NCI-H226 (cell line): ENCODE measurements around the gene BTN2A1.
"Not testable (repeated sequence)": the region's sequence is repeated elsewhere in the genome, so short reads cannot be mapped to it uniquely, and the experiment has no call there.

Source experiments
- DNase-seq: peaks from one replicate; pipeline ENCODE4 v3.0.0-alpha.2; 2015

BTN2A1 gene

GRCh38 chr6:26433680-26434079, 24.1 kb upstream of the BTN2A1 start:
- not testable (repeated sequence) for DNase-seq

DNA sequence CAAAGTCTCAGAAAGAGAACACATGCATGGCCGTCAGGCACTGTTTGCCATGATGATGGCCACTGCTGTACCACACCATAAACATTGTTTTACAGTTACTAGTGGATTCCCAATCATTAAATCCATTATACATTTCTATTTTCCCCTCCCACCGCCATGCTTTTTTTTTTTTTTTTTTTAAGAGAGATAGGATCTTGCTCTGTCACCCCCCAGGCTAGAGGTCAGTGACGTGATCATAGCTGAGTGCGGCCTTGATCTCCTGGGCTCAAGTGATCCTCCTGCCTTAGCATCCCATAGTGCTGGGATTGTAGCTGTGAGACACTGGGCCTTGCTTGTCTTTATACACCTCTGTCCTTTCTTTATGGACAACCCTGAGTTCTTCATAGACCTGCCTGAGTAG, 21.7 kb upstream of the BTN2A1 start:
- no peak for DNase-seq

- DNase-seq, result no peak
Observed at GRCh38 chr6:26437550-26437949, 20.2 kb upstream of the BTN2A1 start.

DNA sequence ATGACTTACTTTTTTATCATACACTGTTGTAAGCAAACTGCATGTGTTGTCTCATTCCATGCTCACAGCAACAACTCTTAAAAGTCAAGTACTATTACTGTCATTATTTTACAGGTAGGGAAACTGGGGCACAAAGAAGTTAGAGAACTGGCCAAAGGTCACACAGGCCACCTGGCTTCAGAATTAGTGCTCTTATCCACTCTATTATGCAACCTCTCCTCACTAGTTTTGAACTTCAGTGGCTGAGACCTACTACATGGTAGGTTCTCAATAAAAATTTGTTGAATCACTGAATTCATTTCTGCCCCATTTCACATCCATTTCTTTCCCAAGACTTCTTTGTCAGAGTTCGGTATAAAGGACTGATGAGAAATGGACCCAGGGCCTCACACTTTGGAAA, 19.8 kb upstream of the BTN2A1 start:
- DNase-seq, result no peak

DNA sequence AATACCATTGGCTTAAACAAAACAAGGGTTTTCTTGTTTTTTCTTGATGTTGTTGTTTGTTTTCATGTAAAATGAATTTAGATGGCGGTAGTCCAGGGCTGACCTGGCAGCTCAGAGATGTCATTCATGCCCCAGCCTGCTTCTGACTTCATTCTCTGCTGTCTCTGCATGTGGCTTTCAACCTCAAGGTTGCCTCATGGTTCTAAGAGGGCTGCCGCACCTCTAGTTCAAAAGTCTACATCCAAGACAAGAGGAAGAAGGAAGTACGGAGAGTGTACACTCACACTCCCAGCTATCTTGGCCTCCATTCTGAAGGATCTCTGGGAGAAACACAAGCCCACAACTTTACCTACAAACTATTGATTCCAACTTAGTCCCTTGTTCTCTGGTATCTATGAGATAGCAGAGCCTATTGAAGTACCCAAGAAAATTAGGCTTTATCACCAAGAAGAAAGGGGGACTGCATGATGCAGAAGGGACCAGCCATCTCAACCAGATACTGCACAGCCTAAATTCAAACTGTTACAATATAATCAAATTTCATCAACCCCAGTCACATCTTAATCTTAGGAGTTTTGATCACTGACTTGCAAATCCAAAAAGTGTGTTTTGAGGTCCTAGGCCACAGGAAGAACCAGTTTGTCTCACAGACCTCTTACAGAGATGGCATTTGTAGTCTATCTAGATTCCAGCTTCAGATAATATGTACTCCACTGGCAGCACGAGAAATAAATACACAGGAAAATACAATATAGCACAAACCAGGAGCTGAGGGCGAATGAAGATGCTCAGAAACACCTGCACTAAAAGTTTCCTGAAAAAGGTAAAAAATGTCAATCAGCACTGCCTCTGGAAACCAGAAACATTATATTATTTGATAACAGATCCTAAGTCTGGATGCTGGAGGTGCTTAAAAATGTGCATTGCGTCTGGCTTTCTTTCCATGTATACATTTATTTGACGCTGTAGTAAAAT, 18.3 kb upstream of the BTN2A1 start:
- DNase-seq, result no peak

DNA sequence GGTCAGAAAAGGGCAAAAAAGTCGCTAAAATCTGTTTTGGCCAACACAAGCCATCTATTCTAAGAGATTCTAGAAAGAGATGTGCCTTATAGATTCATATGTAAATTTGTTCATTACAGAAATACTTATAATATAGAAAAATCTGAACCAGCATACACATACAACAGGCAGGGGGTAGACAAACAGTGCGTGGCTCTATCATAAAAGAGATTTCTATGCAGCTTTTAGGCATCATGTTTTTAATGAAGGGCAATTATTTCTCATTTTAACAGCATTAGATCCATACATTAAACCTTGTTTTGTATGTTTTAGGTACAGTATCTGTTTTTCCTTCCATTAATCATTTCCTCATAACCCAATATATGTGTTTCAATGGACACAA, 16.8 kb upstream of the BTN2A1 start:
- no peak for DNase-seq

- DNase-seq, result no peak
Observed at GRCh38 chr6:26441977-26442376, 15.8 kb upstream of the BTN2A1 start.

- no peak for DNase-seq
Observed at GRCh38 chr6:26445934-26446667, 11.7 kb upstream of the BTN2A1 start.

- DNase-seq, result no peak
Observed at GRCh38 chr6:26447257-26447656, 10.5 kb upstream of the BTN2A1 start.

- DNase-seq, result no peak
Observed at GRCh38 chr6:26450240-26450639, 7.5 kb upstream of the BTN2A1 start.

GRCh38 chr6:26452631-26453235, 5.0 kb upstream of the BTN2A1 start:
- DNase-seq, result no peak

GRCh38 chr6:26454631-26455030, 3.1 kb upstream of the BTN2A1 start:
- DNase-seq, result no peak

DNA sequence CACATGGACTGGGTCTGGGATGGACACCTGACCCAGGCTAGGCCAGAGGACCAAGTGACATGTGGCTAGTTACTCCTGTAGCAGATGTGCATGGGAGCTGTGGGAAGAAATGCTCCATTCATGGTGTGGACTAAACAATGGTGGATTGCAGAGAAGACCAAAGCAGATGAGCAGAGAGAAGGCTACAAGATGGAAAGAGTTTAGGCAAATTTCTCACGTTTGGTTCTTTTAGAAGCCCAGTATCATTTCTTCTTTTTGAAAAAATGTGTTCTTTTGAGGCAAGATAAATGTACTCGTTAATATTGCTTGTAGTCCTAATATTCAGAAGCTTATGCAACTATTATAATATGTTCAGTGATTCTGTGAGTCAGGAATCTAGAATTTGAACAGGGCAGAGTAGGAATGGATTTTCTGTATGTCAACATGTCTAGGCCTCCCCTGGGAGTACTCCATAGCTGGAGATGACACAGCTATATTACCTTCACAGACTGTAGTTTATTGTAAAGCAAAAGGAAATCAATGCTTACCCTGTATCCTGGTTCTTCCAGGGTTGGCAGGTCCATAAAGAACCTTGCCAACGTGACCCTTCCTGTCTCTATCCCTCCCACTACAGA, 2.3 kb upstream of the BTN2A1 start:
- no peak for DNase-seq

GRCh38 chr6:26457264-26457805, 420 bp upstream of the BTN2A1 start:
- DNase-seq, result no peak

GRCh38 chr6:26459023-26459810, 1.5 kb downstream of the BTN2A1 start:
- no peak for DNase-seq

DNA sequence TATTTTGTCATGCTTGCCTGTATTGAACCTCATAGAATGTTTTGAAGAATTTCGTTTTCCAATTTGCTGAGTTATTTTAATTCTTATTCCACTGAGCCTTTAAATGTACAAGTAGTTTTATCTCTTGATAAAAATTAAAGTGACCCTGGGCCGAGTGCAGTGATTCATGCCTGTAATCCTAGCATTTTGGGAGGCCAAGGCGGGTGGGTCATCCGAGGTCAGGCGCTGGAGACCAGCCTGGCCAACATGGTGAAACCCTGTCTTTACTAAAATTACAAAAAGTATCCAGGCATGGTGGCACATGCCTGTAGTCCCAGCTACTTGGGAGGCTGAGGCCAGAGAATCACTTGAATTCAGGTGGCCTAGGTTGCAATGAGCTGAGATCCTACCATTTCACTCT, 3.6 kb downstream of the BTN2A1 start:
- not testable (repeated sequence) for DNase-seq

DNA sequence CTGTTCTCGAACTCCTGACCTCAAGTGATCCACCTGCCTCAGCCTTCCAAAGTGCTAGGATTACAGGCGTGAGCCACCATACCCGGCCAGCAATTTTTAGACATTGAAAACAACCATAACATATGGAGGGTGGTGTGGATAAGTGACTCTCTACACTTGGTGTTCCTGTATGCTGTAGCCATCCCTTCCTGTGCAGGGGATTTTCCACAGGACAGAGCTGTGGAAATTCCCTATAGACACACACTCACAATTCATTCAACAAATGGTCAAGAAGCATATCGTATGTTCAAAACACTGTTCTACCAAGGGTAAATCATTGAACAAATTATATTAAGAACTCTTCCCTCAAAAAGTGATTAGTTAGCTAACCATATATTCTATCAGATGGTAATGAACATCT, 6.3 kb downstream of the BTN2A1 start:
- no peak for DNase-seq

DNA sequence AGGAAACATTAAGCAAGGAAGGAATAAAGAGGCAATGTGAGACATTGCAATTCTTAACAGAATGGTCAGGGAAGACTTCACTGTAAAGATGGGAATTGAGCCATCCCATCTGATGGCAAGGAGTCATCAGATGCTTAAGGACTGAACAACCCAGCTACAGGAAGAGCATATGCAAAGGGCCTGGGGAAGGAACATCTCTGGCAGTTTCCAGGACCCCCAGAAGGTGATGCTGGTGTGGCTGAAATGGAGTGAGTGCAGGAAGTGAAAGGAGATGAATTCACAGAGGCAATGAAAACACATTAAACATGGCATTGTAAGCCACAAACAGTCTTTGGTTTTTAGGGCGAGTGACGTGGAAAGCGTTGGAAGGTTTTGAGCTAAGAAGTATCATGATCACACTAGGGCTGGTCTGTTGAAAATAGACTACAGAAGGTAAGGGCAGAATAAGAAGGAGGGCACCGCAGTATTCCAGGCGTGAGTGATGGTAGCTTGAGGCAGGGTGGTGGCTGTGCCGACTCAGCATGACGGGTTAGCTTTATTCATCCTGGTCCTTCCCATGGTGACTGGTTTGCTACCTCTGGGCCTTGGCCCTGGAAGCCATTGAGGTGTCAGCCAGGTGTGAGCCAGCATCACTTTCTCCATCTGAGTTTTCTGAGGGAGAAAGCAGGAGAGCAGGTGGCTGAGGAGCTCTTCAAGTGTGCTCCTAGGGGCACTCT, 6.8 kb downstream of the BTN2A1 start:
- DNase-seq, result no peak

GRCh38 chr6:26465776-26466175, 8.0 kb downstream of the BTN2A1 start:
- no peak for DNase-seq

DNA sequence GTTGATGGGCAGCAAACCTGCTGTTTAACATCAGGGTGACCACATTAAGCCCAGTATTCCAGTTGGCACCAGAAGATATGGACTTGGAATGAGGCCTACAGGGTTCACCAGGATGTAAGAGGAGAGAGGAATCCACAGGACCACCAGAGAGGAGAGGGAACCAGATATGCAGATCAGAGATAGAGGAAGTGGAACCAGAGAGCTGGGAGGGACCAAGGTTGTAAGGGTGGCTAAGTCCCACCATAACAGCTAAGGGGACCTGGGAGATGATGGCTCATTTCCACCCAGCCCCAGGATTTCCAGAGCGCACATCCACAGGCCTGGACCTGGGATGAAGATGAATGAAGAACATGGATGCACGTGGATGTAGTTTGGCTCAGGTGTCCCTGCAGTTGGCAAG, 11.1 kb downstream of the BTN2A1 start:
- no peak for DNase-seq

DNA sequence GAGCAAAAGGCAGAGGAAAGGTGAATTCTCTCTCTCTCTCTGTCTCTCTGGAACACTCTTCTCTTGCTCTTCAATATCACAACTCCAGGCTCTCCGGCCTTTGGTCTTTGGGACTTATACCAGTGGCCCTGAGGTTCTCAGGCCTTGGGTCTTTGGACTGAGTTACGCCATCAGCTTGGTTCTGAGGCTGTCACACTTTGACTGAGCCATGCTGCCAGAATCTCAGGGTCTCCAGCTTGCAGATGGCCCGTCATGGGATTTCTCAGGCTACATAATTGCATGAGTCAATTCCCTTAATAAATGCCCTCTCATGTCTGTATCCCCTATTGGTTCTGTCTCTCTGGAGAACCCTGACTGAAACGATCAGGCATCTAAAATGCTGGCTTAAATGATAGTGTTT, 12.9 kb downstream of the BTN2A1 start:
- no peak for DNase-seq
